Peyer's patch (tissue), 4 donors: ENCODE results near the gene MAP3K3. TPM values are rescaled to one million over a fixed set of nuclear protein-coding genes. Genes with fewer than 3 reads are reported as not detected.

Experiments used
- DNase-seq, 3 donors: peaks; one replicate each; pipeline ENCODE4 v3.0.0-alpha.2; 2017 to 2019
- H3K27ac ChIP-seq, 4 donors: fragments of 200-600 bp; sonication (generic); one replicate each; pipeline ENCODE4 v1.5.1; 2016 to 2019
- H3K27me3 ChIP-seq, 2 donors: fragments of 200-600 bp; sonication (generic); one replicate each; pipeline ENCODE4 v1.5.1; 2019
- H3K36me3 ChIP-seq, 3 donors: fragments of 200-600 bp; sonication (generic); one replicate each; pipeline ENCODE4 v1.5.1; 2016 to 2019
- H3K4me1 ChIP-seq, 4 donors: fragments of 200-600 bp; sonication (generic); one replicate each; pipeline ENCODE4 v1.5.1; 2016 to 2019
- H3K4me3 ChIP-seq, 4 donors: fragments of 200-600 bp; sonication (generic); 1 replicate in 3 of 4; 2 replicates in 1 of 4; pipeline ENCODE4 v1.5.1; 2016 to 2019; ENCODE audit warnings: mild to moderate bottlenecking in 1 of 4
- H3K9me3 ChIP-seq, 4 donors: fragments of 200-600 bp; sonication (generic); one replicate each; pipeline ENCODE4 v1.5.1; 2016 to 2019; ENCODE audit warnings: mild to moderate bottlenecking in 1 of 4
- CTCF ChIP-seq, 6 experiments: fragments of 450-650 bp in 4 of 6; fragments of 200-600 bp in 2 of 6; sonication (generic) in 1 of 6; IDR thresholded peaks; one replicate each; pipeline ENCODE4 v1.5.1; 2017 to 2019; ENCODE audit warnings: antibody characterized with exemption in 6 of 6, mild to moderate bottlenecking in 3 of 6, moderate library complexity in 1 of 6
- POLR2A ChIP-seq, 2 donors: fragments of 450-650 bp; IDR thresholded peaks; one replicate each; pipeline ENCODE4 v1.5.1; 2017; ENCODE audit warnings: antibody characterized with exemption in 2 of 2, mild to moderate bottlenecking in 2 of 2, moderate library complexity in 2 of 2
- total RNA-seq, 4 donors: library from RNA; depleted of rRNA; stranded (reverse); fragments of >200 nt; gene quantifications; one replicate each; pipeline ENCODE4 v1.1.0, GENCODE V29; 2016

The MAP3K3 gene
- total RNA-seq, 4 donors from 2014 or later, result 17.3 to 61.9 (median 39.2) TPM

GRCh38 chr17:63587770-63588169, 34.4 kb upstream of the MAP3K3 start:
- Histone ChIP-seq H3K9me3 (no peaks in the 10 kb centered on the region), H3K27ac (no peak overlapping the region), H3K4me3 (no peak overlapping the region), H3K36me3 (peaks cover 0 to 95% (median 0%) of the 10 kb centered on the region in 3 donors), H3K4me1 (no peaks in the 10 kb centered on the region), H3K27me3 (no peaks in the 10 kb centered on the region)
- TF ChIP-seq POLR2A (IDR thresholded peaks at IDR 0.05) (no peak), CTCF (IDR thresholded peaks at IDR 0.05) (no peak)
- DNase-seq, result no peak

GRCh38 chr17:63588797-63589196, 33.4 kb upstream of the MAP3K3 start:
- H3K27ac ChIP-seq, result no peak overlapping the region
- H3K4me3 ChIP-seq, result no peak overlapping the region
- no peak for DNase-seq
- H3K36me3 ChIP-seq, result peaks cover 0 to 91% (median 0%) of the 10 kb centered on the region in 3 donors
- no peaks in the 10 kb centered on the region for H3K4me1 ChIP-seq
- no peaks in the 10 kb centered on the region for H3K9me3 ChIP-seq
- TF ChIP-seq POLR2A (IDR thresholded peaks at IDR 0.05), result no peak
- TF ChIP-seq CTCF (IDR thresholded peaks at IDR 0.05), result no peak
- no peaks in the 10 kb centered on the region for H3K27me3 ChIP-seq

- Histone ChIP-seq H3K9me3 (no peaks in the 10 kb centered on the region), H3K27me3 (no peaks in the 10 kb centered on the region), H3K36me3 (peaks cover 0 to 84% (median 0%) of the 10 kb centered on the region in 3 donors)
These were observed 32.6 kb upstream of the MAP3K3 start for GRCh38 chr17:63589646-63590045.

GRCh38 chr17:63592797-63593196, 29.4 kb upstream of the MAP3K3 start:
- Histone ChIP-seq H3K4me1 (no peaks in the 10 kb centered on the region), H3K27ac (no peak overlapping the region), H3K9me3 (no peaks in the 10 kb centered on the region), H3K36me3 (peaks cover 0 to 52% (median 0%) of the 10 kb centered on the region in 3 donors), H3K4me3 (no peak overlapping the region), H3K27me3 (no peaks in the 10 kb centered on the region)
- no peak for DNase-seq
- TF ChIP-seq CTCF (IDR thresholded peaks at IDR 0.05) (no peak), POLR2A (IDR thresholded peaks at IDR 0.05) (no peak)

More at GRCh38 chr17:63589646-63590045, 32.6 kb upstream of the MAP3K3 start:
- DNase-seq, result no peak
- Histone ChIP-seq H3K4me3 (no peak overlapping the region), H3K27ac (no peak overlapping the region), H3K4me1 (no peaks in the 10 kb centered on the region)
- TF ChIP-seq CTCF (IDR thresholded peaks at IDR 0.05) (no peak), POLR2A (IDR thresholded peaks at IDR 0.05) (no peak)

GRCh38 chr17:63595132-63595531, 27.1 kb upstream of the MAP3K3 start:
- TF ChIP-seq CTCF (IDR thresholded peaks at IDR 0.05) (no peak), POLR2A (IDR thresholded peaks at IDR 0.05) (no peak)
- no peaks in the 10 kb centered on the region for H3K9me3 ChIP-seq
- peaks cover 0 to 5% (median 2%) of the 10 kb centered on the region in 4 donors for H3K4me1 ChIP-seq
- DNase-seq, result no peak
- no peak overlapping the region for H3K4me3 ChIP-seq
- H3K27ac ChIP-seq, result no peak overlapping the region
- peaks cover 0 to 29% (median 0%) of the 10 kb centered on the region in 3 donors for H3K36me3 ChIP-seq
- H3K27me3 ChIP-seq, result no peaks in the 10 kb centered on the region
